Measurements from ENCODE around the gene GRK3. TPM values are rescaled to one million over a fixed set of nuclear protein-coding genes. Genes with fewer than 3 reads are reported as not detected.
A peak's percentile ranks its signal among the peaks of the same experiment; 100 is the strongest.

GRK3 gene
- total RNA-seq, 1 donor from 2014 or later, result 1.1 TPM

- Mint-ChIP-seq H3K27me3 (ENCODE audit: unreplicated experiment) (no peaks in the 10 kb centered on the region), H3K36me3 (ENCODE audit: unreplicated experiment) (no peaks in the 10 kb centered on the region), H3K9me3 (ENCODE audit: unreplicated experiment) (no peaks in the 10 kb centered on the region), H3K27ac (ENCODE audit: unreplicated experiment) (no peak overlapping the region), H3K4me1 (ENCODE audit: unreplicated experiment) (no peaks in the 10 kb centered on the region), H3K4me3 (ENCODE audit: unreplicated experiment) (no peak overlapping the region)
- no peak for TF ChIP-seq CTCF (IDR thresholded peaks at IDR 0.05)
- peak; percentile 32 for DNase-seq (ENCODE audit: extremely low spot score, unreplicated experiment)
Measured at GRCh38 chr22:25718135-25718840, 153.8 kb downstream of the GRK3 start.

GRCh38 chr22:25722223-25722622, 157.7 kb downstream of the GRK3 start:
- Mint-ChIP-seq H3K27me3 (ENCODE audit: unreplicated experiment) (no peaks in the 10 kb centered on the region), H3K27ac (ENCODE audit: unreplicated experiment) (no peak overlapping the region), H3K36me3 (ENCODE audit: unreplicated experiment) (no peaks in the 10 kb centered on the region), H3K9me3 (ENCODE audit: unreplicated experiment) (no peaks in the 10 kb centered on the region), H3K4me1 (ENCODE audit: unreplicated experiment) (no peaks in the 10 kb centered on the region), H3K4me3 (ENCODE audit: unreplicated experiment) (no peak overlapping the region)
- no peak for TF ChIP-seq CTCF (IDR thresholded peaks at IDR 0.05)
- DNase-seq (ENCODE audit: extremely low spot score, unreplicated experiment), result peak; percentile 68

- H3K27me3 Mint-ChIP-seq (ENCODE audit: unreplicated experiment), result no peaks in the 10 kb centered on the region
- H3K4me1 Mint-ChIP-seq (ENCODE audit: unreplicated experiment), result no peaks in the 10 kb centered on the region
- TF ChIP-seq CTCF (IDR thresholded peaks at IDR 0.05), result no peak
- H3K36me3 Mint-ChIP-seq (ENCODE audit: unreplicated experiment), result no peaks in the 10 kb centered on the region
- H3K27ac Mint-ChIP-seq (ENCODE audit: unreplicated experiment), result no peak overlapping the region
- H3K9me3 Mint-ChIP-seq (ENCODE audit: unreplicated experiment), result no peaks in the 10 kb centered on the region
- H3K4me3 Mint-ChIP-seq (ENCODE audit: unreplicated experiment), result no peak overlapping the region
- DNase-seq (ENCODE audit: extremely low spot score, unreplicated experiment), result no peak
Measured at GRCh38 chr22:25722626-25723025, 158.2 kb downstream of the GRK3 start.

- no peak for TF ChIP-seq CTCF (IDR thresholded peaks at IDR 0.05)
- Mint-ChIP-seq H3K36me3 (ENCODE audit: unreplicated experiment) (no peaks in the 10 kb centered on the region), H3K4me3 (ENCODE audit: unreplicated experiment) (no peak overlapping the region), H3K27ac (ENCODE audit: unreplicated experiment) (no peak overlapping the region), H3K9me3 (ENCODE audit: unreplicated experiment) (no peaks in the 10 kb centered on the region), H3K4me1 (ENCODE audit: unreplicated experiment) (no peaks in the 10 kb centered on the region), H3K27me3 (ENCODE audit: unreplicated experiment) (no peaks in the 10 kb centered on the region)
- DNase-seq (ENCODE audit: extremely low spot score, unreplicated experiment), result peak; percentile 42
Measured at GRCh38 chr22:25726241-25726640, 161.8 kb downstream of the GRK3 start.

- H3K4me1 Mint-ChIP-seq (ENCODE audit: unreplicated experiment), result no peaks in the 10 kb centered on the region
- no peaks in the 10 kb centered on the region for H3K36me3 Mint-ChIP-seq (ENCODE audit: unreplicated experiment)
- no peak overlapping the region for H3K4me3 Mint-ChIP-seq (ENCODE audit: unreplicated experiment)
- no peak for TF ChIP-seq CTCF (IDR thresholded peaks at IDR 0.05)
- DNase-seq (ENCODE audit: extremely low spot score, unreplicated experiment), result no peak
- no peaks in the 10 kb centered on the region for H3K27me3 Mint-ChIP-seq (ENCODE audit: unreplicated experiment)
- no peak overlapping the region for H3K27ac Mint-ChIP-seq (ENCODE audit: unreplicated experiment)
- H3K9me3 Mint-ChIP-seq (ENCODE audit: unreplicated experiment), result no peaks in the 10 kb centered on the region
Measured at GRCh38 chr22:25728071-25728470, 163.6 kb downstream of the GRK3 start.

Measured in osteocyte (in vitro differentiated cells).